ENCODE measurements around the gene LILRB5.
"Not testable (repeated sequence)": the region's sequence is repeated elsewhere in the genome, so short reads cannot be mapped to it uniquely, and the experiment has no call there.

Gene LILRB5

DNA sequence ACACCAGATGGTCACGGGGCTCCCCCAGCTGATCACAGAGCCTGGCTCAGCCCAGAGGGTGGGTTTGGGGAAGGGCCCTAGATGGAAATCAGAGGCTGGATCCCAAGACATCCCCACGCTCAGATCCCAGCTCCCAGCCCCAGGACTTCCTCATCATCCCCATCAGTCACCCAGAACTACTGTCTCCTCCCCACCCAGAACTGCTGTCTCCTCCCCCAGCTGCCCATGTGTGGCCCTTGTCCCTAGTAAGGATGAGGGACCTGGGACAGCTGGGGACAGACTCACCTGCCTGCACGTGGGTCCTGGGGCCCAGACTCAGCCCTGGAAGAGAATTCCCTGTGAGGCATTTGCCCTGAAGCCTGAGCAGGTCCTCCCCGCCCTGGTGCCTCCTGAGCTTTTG lies 14.8 kb downstream of the LILRB5 start:
- DNase-seq (ENCODE audit: low read depth): not testable (repeated sequence)

DNA sequence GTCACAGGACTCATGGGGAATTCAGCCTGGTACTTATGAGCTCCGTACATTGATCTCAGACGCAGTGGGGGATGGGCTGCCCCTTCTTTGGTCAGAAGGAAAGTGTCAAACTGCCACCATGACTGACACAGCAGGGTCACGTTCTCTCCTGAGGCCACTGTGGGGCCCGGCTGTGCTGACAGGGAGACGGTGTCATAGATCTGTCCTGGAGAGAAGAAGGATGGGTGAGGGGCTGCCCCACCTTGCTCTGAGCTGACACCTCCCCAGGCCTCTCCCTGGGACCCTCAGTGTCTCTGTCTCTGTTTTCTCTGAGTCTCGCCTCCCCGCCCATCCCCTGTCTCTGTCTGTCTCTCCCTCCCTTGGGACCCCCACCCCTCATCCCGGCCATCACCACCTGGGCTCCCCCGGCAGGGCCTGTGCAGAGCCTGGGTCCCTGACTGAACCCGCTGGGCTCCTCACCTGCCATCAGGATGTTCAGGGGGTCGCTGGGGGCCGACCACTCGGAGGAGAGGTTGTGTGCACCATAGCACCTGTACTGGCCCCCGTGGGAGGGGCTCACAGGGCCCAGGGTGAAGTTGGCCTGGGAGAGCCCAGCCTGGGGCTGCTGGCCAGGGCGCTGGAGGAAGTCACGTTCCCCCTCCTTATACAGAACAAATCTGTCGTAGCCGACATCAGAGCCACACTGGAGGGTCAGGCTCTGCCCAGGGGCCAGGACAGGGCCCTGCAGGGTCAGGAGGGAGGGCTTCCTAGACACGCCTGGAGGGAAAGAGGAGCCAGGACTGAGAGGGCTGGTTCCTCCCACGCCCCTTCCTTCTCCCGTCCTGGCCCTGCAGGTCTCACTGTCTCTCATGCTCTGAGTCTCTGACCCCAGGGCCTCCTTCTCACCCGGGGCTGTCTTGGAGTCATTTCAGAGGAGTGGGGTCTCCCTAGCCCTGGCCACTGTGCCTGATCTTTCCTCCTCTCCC lies 16.4 kb downstream of the LILRB5 start:
- DNase-seq (ENCODE audit: low read depth): not testable (repeated sequence)

DNA sequence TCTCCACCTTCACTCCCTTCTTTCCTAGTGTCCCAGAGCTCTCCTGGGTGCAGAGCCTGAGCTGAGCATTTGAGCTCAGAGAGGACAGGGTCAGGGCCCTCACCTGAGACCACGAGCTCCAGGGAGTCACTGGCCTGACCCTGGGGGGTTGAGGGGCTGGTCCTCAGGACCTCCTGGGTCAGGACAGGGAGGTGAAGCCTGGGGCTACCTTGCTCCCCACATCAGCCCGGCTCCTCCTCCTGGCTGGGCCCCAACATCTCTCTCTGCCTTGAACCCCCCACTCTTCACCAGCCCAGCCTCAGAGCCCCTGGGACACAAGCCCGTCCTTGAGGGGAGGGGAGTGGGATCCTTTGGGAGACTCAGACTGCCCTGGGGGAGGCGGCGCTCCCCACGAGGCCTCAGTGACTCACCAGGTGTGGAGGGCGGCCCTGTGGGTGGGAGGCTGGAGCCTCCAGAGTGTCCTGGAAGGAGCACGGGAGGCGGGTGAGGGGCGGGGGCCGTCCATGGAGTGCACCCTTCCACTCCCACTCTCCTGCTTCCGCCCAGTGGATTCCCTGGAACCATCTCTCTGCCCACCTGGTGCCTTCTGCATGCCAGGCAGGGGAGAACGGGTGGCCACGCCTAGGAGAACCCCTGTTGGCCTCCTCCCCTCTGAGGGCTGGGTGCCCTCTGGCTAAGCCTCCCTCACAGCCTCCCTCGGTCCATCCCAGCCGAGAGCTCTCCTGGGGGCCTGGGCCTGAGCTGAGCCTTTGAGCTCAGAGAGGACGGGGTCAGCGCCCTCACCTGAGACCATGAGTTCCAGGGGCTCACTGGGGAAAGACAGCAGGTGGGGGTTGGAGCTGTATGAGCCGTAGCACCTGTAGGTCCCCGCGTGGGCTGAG lies 17.3 kb downstream of the LILRB5 start:
- DNase-seq (ENCODE audit: low read depth): not testable (repeated sequence)

DNA sequence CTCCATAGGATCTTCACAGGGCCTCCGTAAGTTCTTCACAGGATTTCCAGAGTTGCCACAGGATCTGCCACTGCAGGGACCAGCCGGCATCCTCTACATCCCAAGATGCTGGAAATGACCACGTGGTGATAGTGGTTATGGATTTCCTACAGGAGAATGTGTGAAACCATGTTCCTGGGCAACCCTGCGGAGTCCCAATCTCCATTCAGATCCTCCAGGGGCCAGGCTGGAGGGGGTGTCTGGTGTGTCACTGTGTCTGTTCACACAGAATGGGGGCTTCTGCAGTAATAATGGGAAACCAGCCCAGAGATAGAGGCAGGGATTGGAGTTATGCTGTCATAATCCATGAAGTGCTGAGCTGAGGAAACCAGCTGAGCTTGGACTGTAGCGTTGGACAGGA lies 23.1 kb downstream of the LILRB5 start:
- no peak for DNase-seq (ENCODE audit: low read depth)

DNA sequence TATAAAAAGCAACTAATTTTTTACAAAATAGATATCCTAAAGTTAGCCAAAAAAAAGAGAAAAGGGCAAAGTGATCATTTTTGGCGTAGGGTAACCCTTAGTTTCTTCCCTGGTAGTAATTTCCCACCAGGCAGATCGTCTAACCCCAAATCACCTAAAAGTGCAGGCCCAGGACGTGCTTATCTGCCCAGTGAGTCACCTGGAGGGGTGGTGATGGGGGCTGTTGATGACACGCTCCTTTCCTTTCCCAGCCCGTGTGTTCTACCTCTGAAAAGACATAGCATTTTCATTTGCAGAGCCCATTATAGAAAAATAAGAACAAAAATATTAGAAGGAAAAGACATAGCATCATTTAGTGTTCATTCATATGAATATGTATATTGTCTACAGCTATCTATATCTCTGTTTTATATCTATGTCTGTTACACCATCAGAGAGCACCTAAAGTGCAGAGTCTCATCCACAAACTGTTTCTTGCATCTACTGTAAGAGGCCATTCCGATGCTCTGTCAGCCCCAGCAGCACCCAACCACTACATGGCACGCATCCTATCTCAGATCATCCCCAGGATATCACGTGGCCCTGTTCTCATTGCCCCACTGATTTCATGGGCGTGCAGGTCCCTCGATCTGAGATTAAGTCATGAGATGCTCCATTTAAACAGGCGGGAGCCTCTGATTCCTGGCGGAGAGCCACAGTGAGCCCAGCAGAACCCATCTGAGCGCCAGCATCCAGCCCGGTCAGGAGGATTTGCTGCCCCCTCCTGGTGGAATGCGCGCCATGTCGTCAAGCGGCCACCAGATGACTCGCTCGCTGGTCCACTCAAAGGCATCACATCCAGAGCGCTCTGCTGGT lies 25.8 kb downstream of the LILRB5 start:
- peak; percentile 70 for DNase-seq (ENCODE audit: low read depth)

DNA sequence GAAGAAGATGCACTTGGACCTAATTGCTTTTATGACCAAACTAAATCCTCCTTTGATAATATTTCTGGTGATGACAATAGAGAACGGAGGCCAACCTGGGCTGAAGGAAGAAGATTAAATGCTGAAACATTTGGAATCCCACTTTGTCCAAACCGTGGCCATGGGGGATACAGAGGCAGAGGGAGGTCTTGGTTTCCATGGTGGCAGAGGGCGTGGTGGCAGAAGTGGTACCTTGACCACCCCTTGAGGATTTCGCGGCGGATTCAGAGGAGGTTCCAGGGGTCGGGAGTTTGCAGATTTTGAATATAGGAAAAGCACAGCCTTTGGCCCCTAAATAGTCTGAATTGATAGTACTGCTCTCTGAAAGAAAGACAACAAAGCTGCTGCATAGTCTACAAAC lies 27.0 kb downstream of the LILRB5 start:
- no peak for DNase-seq (ENCODE audit: low read depth)

DNA sequence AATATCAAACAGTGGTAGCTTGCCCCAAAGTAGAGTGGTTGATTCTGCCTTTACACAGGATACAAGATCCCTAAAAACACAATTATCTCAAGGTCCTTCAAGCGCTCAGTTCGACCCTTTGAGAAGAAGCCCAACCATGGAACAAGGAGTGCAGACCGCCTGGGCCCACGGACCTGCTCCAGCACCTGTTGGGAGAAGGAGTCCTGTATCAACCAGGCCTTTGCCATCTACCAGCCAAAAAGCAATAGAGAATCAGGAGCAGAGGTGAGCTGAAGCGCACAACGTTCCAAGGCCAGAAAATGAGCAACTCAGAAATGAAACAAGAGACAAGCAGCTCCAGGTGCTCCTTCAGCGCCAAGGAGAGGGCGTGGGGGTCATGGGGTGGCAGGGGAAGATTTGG lies 27.9 kb downstream of the LILRB5 start:
- DNase-seq (ENCODE audit: low read depth): no peak

DNA sequence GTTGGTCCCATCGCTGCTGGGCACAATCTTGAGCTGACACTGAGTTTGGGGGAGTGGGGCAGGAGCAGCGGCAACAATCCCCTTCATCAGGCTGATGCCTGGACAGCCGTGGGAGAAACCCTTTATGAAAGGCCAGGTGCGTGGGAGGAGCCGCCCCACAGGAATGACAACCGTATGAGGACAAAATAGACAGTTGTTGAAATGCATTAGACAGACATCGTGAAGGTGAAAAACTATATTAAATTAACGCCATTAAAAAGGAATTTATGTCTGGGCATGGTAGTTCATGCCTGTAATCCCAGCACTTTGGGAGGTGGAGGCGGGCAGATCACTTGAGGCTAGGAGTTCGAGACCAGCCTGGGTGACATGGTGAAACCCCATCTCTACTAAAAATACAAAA lies 32.5 kb downstream of the LILRB5 start:
- not testable (repeated sequence) for DNase-seq (ENCODE audit: low read depth)

DNA sequence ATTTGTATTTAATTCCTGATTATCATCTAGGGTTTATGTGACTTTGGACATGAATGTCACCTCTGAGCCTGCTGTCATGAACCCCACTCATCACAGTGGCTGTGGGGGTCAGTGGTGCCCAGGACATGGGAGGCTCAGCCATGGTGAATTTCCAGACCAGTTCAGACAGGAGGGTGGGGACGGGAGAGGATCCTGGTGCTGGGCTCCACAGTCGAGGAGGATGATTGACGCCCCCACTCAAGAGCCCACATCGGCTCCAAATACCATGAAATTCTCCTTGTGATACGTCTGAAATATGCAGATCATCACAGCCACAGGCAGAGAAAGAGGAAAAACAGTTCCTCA lies 33.2 kb downstream of the LILRB5 start:
- DNase-seq (ENCODE audit: low read depth): not testable (repeated sequence)

DNA sequence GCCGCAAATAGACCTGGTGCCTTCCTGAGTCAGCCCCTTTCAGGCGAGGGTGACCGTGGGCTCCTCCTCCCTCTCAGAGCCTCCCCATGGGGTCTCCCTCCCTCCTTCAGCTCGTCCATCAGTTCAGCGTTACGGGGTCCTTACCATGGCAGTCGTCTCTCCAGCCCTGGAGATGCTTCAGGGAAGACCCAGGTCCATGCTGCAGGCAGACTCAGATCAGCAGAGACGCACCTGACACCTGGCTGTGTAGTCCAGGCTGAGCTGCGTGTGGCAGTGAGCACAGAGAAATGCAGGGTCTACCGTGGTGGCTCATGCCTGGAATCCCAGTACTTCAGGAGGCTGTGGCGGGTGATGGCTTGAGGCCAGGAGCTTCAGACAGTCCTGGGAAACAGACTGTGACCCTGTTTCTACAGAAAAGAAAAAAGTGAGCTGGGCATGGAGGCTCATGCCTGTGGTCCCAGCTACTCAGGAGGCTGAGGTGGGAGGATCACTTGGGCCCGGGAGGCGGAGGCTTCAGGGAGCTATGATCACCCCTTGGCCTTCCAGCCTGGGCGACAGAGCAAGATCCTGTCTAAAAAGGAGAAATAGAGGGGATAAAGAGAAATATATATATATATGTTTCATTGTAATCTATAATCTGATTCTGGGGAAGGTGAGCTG lies 33.7 kb downstream of the LILRB5 start:
- DNase-seq (ENCODE audit: low read depth): not testable (repeated sequence)

DNA sequence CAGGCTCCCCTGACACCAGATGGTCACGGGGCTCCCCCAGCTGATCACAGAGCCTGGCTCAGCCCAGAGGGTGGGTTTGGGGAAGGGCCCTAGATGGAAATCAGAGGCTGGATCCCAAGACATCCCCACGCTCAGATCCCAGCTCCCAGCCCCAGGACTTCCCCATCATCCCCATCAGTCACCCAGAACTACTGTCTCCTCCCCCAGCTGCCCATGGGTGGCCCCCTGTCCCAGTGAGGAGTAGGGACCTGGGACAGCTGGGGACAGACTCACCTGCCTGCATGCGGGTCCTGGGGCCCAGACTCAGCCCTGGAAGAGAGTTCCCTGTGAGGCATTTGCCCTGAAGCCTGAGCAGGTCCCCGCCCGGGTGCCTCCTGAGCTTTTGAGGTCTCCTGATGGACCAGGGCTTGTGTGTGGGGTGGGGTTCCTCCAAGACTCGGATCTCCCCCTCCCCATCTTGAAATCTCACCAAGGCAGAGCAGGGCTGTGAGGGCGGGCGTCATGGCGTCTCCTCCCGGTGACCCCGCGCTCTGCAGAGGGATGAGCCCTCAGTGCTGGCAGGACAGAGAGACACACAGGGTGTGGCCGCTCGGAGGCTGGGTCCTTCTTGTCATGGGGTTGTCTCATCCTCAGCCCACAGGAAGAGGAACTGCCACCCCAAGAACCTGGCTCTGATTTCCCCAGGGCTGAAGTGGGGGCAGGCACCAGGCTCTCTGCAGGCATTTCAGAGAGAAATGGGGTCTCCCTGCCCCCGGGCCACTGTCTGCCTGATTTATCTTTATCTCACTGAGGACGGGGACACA lies 34.4 kb downstream of the LILRB5 start, which contains the start of gene LILRB3:
TSS of gene LILRB3 (minus strand) at position 534 of the 803 bp plus-strand sequence. CDS start at position 503, 31 bp downstream.
- DNase-seq (ENCODE audit: low read depth): not testable (repeated sequence)

DNA sequence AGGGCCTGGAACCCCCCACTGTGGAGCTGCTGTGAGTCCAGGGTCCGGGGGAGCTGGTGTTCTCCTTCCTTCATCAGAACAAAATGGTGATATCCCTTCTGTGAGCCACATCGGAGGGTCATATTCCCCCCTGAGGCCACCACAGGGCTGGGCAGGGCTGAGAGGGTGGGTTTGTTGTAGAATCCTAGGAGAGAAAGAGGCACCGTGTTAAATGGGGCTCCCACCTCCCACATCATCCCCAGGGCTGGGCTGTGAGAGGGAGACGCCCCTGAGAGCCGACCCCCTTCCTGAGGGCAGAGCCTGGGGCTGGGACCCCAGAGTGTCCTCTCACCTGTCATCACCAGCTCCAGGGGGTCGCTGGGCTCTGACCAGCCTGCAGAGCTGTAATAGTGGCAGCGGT lies 35.1 kb downstream of the LILRB5 start:
- DNase-seq (ENCODE audit: low read depth): not testable (repeated sequence)

DNA sequence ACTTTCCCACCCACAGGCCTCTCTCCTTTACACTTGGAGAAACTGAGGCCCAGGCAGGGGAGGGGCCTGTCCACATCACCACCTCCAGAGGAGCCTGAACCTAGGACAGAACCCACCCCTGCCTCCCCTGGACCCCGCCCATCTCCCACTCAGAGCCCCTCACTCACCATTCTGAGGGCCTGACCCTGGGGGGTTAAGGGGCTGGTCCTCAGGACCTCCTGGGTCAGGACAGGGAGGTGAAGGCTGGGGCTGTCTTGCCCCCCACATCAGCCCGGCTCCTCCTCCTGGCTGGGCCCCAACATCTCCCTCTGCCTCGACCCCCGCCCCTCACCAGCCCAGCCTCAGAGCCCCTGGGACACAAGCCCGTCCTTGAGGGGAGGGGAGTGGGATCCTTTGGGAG lies 37.4 kb downstream of the LILRB5 start:
- DNase-seq (ENCODE audit: low read depth): not testable (repeated sequence)

DNA sequence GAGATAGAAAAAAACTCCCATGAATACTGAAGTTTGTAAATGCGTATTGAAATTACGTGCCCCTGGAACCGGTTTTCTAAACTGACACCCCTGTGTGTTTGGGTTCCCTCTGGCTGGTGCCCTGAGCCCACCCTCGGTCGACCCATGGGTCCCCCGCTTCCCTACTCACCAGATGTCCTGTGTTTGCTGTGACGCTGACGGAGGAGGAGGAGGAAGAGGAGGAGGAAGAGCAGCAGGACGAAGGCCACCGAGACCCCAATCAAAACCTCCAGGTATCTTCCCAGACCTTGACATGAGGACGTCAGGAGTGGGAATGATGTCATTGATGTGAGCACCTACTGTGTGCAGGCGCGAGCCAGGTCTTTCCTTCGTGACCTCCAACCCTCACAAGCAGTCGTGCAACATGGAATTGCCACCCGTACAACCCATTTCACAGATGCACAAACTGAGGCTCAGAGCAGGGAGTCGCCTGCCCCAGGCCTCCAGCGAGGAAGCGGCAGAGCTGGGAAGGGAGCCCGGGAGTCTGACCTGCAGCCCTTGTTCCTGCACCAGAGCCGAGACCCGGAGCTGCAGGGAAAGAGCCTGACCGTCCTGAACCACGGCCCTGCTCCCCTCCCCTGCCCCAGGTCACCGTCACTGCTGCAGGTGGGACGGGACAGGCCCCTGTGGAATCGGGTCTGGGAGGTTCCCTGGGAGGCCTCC lies 38.0 kb downstream of the LILRB5 start:
- DNase-seq (ENCODE audit: low read depth): no peak

DNA sequence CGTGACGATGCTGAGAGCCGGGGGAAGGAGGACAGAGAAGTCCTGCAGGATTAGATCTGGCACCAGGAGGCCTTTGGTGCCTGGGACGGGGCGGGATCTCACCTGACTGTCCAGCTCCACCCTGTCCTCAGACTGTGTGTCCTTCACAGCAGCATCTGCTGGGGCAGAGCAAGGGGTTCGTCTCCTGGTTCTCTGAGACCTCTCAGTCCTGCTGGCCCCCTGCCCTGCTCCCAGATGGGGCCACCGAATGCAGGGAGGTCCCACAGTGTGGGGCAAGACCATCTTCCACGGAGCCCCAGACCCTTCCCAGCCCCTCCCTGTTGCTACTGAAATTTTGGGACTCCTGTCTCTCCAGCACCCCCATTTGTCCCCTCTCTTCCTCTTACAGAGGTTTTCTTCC lies 38.8 kb downstream of the LILRB5 start:
- no peak for DNase-seq (ENCODE audit: low read depth)

DNA sequence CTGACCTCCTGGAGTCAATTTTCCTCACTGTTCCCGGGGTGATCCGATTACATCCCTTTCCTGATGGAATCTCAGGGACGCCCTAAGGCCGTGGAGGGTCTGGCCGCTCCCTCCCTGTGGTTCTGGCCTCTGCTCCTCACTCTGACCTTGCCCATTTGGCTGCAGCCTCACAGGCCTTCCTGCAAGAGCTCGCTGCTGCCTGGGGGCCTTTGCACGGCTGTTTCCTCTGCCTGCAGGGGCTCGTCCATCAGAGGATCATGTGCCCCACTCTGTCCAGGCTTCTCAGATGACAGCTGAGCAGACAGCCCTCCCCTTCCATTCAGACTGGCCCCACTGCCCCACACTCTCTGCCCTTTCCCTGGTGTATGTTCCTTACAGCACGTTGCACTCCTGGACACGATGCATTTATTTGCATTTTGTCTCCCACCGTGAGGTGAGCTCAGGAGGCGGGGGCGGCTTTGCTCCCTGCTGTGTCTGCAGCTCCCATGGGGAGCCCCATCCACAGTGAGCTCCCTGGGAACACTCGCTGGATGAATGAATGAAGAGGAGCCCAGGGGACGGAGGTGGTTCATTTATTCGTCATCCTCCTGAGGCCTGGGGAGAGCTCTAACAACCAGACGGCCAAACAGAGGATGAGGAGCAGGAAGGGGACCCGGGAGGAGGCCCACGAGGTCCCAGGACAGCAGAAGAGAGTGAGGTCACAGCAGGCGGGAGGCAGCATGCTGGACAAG lies 39.4 kb downstream of the LILRB5 start:
- DNase-seq (ENCODE audit: low read depth): not testable (repeated sequence)

DNA sequence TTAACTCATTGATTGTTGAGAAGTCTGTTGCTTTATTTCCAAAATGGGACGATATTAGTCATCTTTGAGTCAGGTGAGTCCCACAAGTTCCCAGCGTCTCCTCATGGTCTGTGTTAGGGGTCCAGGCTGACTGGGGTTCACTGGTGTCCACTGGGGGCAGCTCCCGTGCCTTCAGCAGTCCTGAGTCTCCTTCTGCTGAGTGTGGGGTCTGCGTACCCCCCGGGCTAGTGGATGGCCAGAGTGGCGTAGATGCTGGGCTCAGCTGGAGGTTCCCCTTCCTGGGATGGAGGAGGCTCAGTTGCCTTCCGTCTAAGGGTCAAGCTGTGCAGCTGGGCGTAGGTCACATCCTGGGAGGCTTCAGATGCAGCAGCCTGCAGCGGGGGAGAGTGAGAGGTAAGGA lies 40.2 kb downstream of the LILRB5 start:
- DNase-seq (ENCODE audit: low read depth): no peak

DNA sequence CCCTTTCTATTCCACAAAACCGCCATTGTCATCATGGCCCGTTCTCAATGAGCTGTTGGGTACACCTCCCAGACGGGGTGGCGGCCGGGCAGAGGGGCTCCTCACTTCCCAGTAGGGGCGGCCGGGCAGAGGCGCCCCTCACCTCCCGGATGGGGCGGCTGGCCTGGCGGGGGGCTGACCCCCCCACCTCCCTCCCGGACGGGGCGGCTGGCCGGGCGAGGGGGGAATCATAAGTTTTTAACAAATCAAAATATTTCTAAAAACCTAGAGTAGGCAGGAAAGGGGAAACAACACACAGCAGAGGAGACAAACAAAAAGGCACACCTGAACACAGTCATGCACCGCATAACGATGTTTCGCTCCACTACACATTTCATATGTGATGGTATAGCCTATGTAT lies 42.3 kb downstream of the LILRB5 start:
- not testable (repeated sequence) for DNase-seq (ENCODE audit: low read depth)

DNA sequence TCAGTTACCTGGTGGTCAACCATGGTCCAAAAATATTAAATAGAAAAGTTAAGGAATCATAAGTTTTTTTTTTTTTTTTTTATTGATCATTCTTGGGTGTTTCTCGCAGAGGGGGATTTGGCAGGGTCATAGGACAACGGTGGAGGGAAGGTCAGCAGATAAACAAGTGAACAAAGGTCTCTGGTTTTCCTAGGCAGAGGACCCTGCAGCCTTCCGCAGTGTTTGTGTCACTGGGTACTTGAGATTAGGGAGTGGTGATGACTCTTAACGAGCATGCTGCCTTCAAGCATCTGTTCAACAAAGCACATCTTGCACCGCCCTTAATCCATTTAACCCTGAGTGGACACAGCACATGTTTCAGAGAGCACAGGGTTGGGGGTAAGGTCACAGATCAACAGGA lies 42.9 kb downstream of the LILRB5 start:
- DNase-seq (ENCODE audit: low read depth): not testable (repeated sequence)
